SHP77 (cell line): ENCODE data around the gene PRR23C.
"Not testable (repeated sequence)": the region's sequence is repeated elsewhere in the genome, so short reads cannot be mapped to it uniquely, and the experiment has no call there.

Experiments used
- DNase-seq, 2 experiments: peaks; one replicate each; lab custom pipeline; 2025; lab: John Stamatoyannopoulos, UW

PRR23C gene

GRCh38 chr3:139044366-139045210 lies at the start of gene PRR23C:
TSS of gene PRR23C (minus strand) at chr3:139044892. CDS start at chr3:139044620, 272 bp downstream.
- no peak for DNase-seq

- no peak for DNase-seq
Measured at GRCh38 chr3:139093840-139094239, 49.1 kb upstream of the PRR23C start.

- DNase-seq = no peak
Measured at GRCh38 chr3:139088462-139089324, 44.0 kb upstream of the PRR23C start.

DNA sequence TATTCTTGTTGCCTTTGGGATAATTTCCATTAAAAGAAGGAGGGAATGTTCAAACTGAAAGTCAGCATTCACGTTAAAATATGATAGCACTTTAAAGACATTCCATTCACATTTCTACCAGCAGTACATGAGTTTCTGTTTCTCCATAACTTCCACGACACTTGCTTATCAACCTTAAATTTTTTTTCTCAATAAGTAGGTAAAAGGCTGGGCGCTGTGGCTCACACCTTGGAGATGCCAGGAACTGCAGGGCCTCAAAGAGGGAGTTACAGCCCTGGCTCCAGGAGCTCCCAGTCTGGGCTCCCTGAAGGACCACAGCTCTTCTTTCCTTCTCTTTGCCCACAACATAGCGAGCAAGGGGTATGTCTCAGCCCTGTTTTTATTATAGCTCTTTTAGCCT lies 42.9 kb upstream of the PRR23C start:
- DNase-seq = no peak

DNA sequence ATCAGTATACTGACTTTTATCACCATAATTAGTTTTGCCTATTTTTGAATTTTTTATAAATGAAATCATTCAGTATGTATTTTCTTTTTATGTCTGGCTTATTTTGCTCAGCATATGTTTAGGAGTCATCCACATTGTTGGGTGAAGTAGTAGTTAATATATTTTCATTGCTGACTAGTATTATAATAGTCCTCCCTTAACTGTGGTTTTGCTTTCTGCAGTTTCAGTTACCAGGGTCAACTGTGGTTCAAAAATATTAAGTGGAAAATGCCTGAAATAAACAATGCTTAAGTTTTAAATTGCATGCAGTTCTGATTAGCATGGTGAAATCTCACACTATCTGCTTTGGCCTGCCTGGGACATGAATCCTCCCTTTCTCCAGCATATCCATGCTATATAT lies 39.5 kb upstream of the PRR23C start:
- no peak for DNase-seq

DNA sequence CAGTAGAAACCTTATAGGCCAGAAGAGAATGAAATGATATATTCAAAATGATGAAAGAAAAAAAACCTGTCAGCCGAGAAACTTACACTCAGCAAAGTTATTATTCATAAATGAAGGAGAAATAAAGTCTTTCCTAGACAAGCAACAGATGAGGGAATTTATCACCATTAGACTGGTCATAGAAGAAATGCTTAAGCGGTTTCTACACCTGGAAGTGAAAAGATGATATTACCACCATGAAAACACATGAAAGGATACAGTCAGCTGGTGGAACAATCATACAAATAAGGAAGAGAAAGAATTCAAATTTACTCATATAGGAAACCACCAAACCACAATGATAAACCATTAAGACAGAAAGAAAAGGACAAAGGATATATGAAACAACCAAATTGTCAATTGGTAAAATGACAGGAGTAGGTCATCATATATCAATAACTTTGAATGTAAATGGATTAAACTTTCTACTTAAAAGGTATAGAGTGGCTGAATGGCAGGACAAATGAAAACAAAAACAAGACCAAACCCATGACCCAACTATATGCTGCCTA lies 29.9 kb upstream of the PRR23C start:
- DNase-seq = no peak

- no peak for DNase-seq
Measured at GRCh38 chr3:139062918-139063317, 18.2 kb upstream of the PRR23C start.

DNA sequence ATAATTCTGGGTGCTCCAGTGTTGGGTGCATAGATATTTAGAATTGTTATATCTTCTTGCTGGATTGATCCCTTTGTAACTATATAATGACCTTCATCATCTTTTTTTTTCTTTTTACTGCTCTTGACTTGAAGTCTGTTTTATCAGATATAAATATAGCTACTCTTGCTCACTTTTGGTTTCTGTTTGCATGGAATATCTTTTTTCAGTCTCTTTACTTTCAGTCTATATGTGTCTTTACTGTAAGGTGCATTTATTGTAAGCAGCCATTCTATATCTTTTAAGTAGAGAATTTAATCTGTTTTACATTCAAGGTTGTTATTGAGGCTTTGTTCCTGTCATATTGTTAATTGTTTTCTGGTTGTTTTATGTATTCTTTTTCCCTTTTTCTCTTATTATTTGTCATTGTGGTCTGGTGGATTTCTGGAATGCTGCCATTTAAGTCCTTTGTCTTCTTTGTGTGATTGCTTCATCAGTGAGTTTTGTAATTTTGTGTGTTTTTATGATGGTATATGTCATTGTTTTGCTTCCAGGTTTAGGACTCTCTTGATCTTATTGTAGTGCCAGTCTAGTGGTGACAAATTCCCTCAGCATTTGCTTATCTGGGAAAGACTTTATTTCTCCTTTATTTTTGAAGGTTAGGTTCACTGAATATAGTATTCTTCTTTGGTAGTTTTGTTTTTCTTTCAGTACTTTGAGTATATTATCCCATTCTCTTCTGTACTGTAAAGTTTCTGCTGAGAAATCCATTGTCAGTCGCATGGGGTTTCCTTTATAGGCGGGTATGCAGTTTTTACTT lies 8.3 kb upstream of the PRR23C start:
- no peak for DNase-seq

- DNase-seq = no peak
Measured at GRCh38 chr3:139043554-139044365, 932 bp downstream of the PRR23C start.

DNA sequence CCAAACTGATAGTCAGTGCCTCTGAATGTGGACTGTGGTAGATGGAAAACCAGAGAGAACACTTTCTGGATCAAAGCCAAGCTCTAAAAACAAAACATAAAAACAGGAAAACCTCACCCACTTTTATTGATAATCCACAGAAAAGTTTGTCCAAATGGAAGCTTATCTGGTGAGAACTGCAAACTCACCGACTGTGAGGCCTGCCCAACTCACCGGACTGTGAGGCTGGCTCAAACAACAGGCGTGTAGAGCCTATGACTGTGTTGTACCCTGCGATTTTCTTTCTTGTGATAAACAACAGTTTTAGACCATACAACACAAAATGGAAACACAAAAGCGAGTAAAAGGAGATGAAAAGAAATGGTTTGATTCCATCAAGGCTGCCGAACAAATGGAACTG lies 7.2 kb downstream of the PRR23C start:
- no peak for DNase-seq

- DNase-seq = no peak
Measured at GRCh38 chr3:139032326-139033002, 12.2 kb downstream of the PRR23C start.

- DNase-seq = not testable (repeated sequence)
Measured at GRCh38 chr3:139030576-139030975, 14.1 kb downstream of the PRR23C start.

DNA sequence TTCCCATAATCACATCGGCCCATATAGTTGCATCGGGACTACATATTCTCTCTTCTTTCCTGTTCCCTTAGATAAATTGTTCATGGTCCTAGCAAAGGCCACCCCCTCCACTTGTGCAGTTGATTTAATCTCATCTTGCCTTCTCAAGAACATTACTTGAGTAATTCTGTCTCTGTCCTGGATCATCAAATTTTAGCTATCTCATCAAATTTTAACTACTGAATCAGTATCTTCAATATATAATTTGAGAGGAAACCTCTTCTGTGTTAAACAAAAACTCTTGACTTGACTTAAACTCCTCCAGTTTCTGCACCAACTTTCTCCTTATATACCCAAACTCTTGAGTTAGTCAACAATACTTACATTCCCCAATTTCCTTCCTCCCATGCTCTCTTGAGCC lies 19.7 kb downstream of the PRR23C start:
- DNase-seq = no peak

- no peak for DNase-seq
Measured at GRCh38 chr3:139020868-139021234, 23.8 kb downstream of the PRR23C start, which contains the start of gene PRR23B. TSS of gene PRR23B (minus strand) at chr3:139020926. CDS start at chr3:139020661, 265 bp downstream.

- DNase-seq = no peak
Measured at GRCh38 chr3:139020036-139020867, 24.4 kb downstream of the PRR23C start.

DNA sequence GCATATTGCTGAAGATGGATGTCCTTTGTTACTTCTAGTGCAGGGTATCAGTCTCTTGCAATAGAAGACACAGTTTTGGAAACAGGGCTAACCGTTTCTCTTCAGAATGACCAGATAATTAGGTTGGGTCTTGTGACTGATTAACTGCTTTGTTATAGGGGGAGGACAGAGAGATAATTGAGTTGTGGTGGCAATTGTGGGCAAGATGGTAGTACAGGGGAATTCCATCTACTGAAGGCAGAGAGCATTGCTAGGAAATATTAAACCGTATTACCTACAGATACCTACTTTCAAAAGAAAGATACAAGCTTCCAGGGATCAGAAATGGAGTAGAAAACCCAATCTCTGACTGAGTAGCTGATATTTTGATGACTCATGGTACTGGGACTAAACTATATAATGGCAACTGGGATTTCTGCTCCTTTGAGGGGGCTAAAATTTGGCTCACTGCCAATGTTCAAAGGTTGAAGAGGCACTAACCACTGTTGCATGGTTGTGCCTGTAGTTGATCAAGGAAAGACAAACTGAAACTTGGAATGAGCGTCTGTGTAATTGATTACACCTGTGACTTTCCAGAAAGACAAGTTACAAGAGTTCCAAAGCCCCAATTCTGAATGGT lies 28.2 kb downstream of the PRR23C start:
- no peak for DNase-seq

DNA sequence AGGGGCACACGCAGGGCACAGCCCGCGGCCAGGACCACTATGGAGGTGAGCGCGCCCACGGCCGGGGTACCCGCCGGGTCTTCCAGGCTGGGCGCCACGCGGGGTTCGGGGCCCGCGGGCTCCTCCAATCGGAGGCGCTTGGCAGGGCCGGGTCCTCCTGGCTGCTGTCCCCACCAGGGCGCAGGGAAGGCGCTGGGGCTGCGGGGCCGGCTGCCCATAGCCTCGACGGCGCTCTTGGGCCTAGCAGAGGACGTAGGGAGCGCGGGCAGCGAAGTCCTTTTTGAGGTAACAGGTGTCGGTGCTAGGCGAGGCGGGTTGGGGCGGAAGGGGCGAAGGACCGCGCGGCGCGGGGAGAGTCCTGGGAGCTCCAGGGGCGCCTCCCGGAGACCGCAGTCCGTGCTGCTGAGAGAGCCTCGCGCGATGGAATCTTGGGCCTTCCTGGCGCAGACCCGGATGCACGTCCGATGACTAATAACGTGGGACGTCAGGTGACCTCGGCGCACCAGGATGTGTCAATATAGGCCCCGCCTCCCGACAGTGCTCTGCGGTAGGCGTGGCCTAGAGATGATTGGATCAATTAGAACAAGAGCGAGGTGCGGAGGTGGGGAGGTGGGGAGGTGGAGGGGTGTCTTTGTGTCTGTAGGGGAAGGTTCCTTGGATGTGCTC lies 38.5 kb downstream of the PRR23C start, which contains the start of gene PRR23A:
TSS of gene PRR23A (minus strand) at position 218 of the 666 bp plus-strand sequence. CDS start at position 218, 0 bp downstream.
- no peak for DNase-seq

DNA sequence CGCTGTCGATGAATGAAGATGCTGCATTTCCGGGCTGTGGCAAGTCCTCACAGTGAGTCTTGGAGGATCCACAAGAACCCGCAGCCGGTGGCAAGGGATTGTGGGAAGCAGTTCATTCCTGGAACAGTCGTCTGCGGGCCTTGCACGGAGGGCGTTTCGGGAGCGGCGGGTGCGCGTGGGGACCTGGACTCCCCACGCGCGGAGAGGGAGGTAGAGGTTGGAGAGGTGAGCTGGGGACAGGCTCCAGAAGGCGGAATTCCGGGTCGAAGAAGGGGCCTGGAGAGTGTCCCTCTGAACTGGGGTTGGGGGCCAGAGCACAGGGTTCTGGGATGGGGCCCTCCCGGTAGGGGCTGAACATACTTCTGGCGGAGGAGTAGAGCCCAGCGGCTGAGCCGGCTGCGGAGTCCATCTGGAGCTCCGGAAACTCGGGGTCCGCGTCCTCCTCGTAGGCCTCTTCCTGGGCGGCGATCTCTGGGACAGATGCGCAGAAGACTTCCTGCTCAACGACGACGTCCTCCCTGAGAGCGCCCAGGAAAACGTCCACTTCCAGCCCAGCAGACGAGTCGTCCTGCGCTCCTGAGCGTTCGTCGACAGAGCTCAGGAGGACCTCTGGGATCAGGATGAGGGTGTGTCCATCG lies 39.2 kb downstream of the PRR23C start:
- DNase-seq = no peak
